ENCODE results near the gene CFAP97D1.

The CFAP97D1 gene

GRCh38 chr17:43820759-43821158, 40.5 kb downstream of the CFAP97D1 start:
- TF ChIP-seq CTCF (conservative IDR thresholded peaks at IDR 0.05), result no peak
- no peak overlapping the region for H3K27ac ChIP-seq

GRCh38 chr17:43822570-43823190, 42.4 kb downstream of the CFAP97D1 start:
- TF ChIP-seq CTCF (conservative IDR thresholded peaks at IDR 0.05), result no peak
- no peak overlapping the region for H3K27ac ChIP-seq

GRCh38 chr17:43823350-43824084, 43.3 kb downstream of the CFAP97D1 start:
- no peak for TF ChIP-seq CTCF (conservative IDR thresholded peaks at IDR 0.05)
- 0 out of 2 replicates have a peak overlapping the region, but pooled peaks have one; percentile 16 for H3K27ac ChIP-seq

GRCh38 chr17:43825567-43825966, 45.3 kb downstream of the CFAP97D1 start:
- H3K27ac ChIP-seq, result no peak overlapping the region

GRCh38 chr17:43826206-43826605, 46.0 kb downstream of the CFAP97D1 start:
- no peak for TF ChIP-seq CTCF (conservative IDR thresholded peaks at IDR 0.05)
- H3K27ac ChIP-seq, result no peak overlapping the region

More at GRCh38 chr17:43825567-43825966, 45.3 kb downstream of the CFAP97D1 start:
- no peak for TF ChIP-seq CTCF (conservative IDR thresholded peaks at IDR 0.05)

- H3K27ac ChIP-seq, result no peak overlapping the region
- TF ChIP-seq CTCF (conservative IDR thresholded peaks at IDR 0.05), result no peak
Observed at GRCh38 chr17:43827596-43827995, 47.4 kb downstream of the CFAP97D1 start.

GRCh38 chr17:43829738-43830137, 49.5 kb downstream of the CFAP97D1 start:
- H3K27ac ChIP-seq, result no peak overlapping the region
- TF ChIP-seq CTCF (conservative IDR thresholded peaks at IDR 0.05), result no peak

Data from VCaP (cell line).